Hematopoietic multipotent progenitor cell treated with erythropoietin and hydrocortisone succinate and interleukin-3 and kit ligand, for 4 days (in vitro differentiated cells): ENCODE results near the gene MTNR1A.

Source experiments
- DNase-seq: peaks from one replicate; pipeline ENCODE4 v3.0.0-alpha.2; 2015

The MTNR1A gene

GRCh38 chr4:186485561-186486062 lies 69.8 kb downstream of the MTNR1A start:
- DNase-seq, result no peak

- DNase-seq, result no peak
Measured at GRCh38 chr4:186485150-186485549, 70.2 kb downstream of the MTNR1A start.

- DNase-seq, result no peak
Measured at GRCh38 chr4:186483656-186484055, 71.7 kb downstream of the MTNR1A start.
